ENCODE data around the gene TWIST1.

The TWIST1 gene

DNA sequence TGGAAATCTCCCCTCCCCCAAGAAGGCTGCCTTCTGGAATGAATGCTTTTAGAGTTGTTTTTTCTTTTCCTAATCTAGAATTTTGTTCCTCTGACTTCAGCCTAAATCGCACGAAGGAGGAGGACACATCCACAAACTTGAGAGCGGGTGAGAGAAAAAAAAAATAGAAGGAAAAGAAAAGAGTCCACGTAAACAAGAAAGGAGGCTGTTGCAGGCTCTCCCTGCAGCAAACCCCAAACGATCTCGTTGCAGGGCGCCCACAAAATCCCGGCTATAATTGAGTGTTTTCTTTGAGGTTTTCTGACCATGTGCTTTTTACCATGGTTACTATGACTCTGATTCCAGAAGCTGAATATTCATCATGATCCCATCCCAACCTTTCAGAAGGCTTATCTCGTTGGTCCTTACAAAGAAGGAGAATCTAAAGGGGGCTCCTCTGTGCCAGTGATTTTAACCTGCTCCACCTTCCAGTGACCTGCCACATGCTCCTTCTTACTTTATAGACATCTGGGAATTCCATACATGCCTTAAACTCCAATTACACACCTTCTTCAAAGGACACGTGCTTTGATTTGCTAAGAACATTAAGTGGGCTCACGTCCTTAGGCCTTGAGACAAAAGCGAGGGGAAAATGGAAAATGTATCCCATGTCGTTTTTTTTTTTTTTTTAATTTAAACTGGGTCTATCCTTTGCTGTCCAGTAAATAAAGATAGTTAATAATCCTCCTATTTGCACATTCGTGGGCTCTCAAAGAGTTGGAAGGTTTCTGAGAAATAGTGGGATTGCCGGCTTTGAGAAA, 5.8 kb downstream of the TWIST1 start:
- no peak for DNase-seq (ENCODE audit: extremely low spot score)
- POLR2A ChIA-PET = no interaction called here
- CTCF ChIA-PET = no interaction called here
- TF ChIP-seq CTBP1 (IDR thresholded peaks at IDR 0.05; ENCODE audit: borderline replicate concordance) (no peak), FOXA1 (IDR thresholded peaks at IDR 0.05) (no peak), SP1 (IDR thresholded peaks at IDR 0.05) (no peak), NFRKB (IDR thresholded peaks at IDR 0.05) (no peak), ARNT (IDR thresholded peaks at IDR 0.05) (no peak), FOXM1 (IDR thresholded peaks at IDR 0.05; ENCODE audit: borderline replicate concordance) (no peak), BHLHE40 (IDR thresholded peaks at IDR 0.05; ENCODE audit: borderline replicate concordance) (no peak), FOXK2 (IDR thresholded peaks at IDR 0.05) (no peak), SUZ12 (IDR thresholded peaks at IDR 0.05) (no peak), ELF4 (IDR thresholded peaks at IDR 0.05) (no peak), HDGF (IDR thresholded peaks at IDR 0.05; ENCODE audit: borderline replicate concordance) (no peak), TARDBP (IDR thresholded peaks at IDR 0.05) (no peak), ZNF384 (IDR thresholded peaks at IDR 0.05) (no peak), LEF1 (IDR thresholded peaks at IDR 0.05; ENCODE audit: borderline replicate concordance) (no peak), L3MBTL2 (conservative IDR thresholded peaks at IDR 0.05) (no peak)
- TF ChIP-seq, protein P1, sequence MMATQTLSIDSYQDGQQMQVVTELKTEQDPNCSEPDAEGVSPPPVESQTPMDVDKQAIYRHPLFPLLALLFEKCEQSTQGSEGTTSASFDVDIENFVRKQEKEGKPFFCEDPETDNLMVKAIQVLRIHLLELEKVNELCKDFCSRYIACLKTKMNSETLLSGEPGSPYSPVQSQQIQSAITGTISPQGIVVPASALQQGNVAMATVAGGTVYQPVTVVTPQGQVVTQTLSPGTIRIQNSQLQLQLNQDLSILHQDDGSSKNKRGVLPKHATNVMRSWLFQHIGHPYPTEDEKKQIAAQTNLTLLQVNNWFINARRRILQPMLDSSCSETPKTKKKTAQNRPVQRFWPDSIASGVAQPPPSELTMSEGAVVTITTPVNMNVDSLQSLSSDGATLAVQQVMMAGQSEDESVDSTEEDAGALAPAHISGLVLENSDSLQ (IDR thresholded peaks at IDR 0.05) = no peak

DNA sequence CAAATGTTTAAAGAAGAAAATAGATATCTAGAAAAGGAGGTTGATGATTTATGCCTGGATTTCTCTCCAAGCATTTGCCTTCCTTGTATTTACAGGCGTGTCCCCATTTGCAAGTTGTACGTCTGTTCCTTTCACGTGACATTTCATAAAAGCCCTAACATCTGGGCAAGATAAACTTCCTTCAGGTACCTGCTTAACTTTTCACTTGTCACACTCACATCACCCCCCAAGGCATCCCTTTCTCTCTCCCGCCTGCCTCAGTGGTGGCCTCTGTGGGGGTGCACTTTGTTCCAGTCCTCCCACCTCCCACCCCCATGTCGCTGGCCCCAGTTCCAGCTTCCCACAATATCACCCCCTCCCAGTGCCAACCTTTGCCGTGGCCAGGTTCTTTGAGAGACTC, 6.7 kb downstream of the TWIST1 start:
- TF ChIP-seq ZNF384 (IDR thresholded peaks at IDR 0.05) = no peak
- TF ChIP-seq BHLHE40 (IDR thresholded peaks at IDR 0.05; ENCODE audit: borderline replicate concordance) = no peak
- ChIA-PET CTCF (no interaction called here), POLR2A (no interaction called here)
- no peak for DNase-seq (ENCODE audit: extremely low spot score)

DNA sequence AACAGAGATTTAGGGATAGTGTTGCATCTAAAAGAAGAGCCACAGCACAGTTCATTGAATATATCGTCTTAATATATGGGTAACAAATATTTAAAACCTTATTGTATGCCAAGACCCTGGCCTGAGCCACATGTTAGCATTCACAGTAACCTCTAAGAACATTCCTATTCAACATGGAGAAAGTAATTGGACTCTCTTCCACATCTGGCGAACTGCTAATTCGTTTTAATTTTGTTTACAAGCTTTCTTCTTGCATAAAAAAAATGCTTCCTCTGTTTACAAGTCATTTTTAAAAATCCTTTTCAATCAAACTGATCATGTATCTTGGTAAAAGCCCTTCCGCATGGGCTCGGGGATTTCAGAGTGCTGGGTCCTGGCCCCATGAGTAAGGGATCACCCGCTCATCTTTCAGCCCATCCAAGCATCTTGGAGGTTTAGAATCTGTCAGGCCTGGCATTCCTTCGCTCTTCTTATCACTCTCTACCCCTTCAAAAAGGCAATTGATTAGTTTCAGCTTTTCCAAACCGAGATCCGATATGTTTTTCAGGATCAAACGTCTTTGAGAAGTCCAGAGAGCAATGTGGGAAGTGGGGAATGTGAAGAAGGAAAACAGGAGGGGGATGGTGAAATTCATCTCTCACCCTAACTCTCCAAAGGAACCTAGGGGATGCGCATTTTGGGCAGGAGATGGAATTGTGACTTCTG, 7.3 kb downstream of the TWIST1 start:
- TF ChIP-seq ARNT (IDR thresholded peaks at IDR 0.05) (no peak), NFRKB (IDR thresholded peaks at IDR 0.05) (no peak), LEF1 (IDR thresholded peaks at IDR 0.05; ENCODE audit: borderline replicate concordance) (no peak), SP1 (IDR thresholded peaks at IDR 0.05) (no peak), FOXK2 (IDR thresholded peaks at IDR 0.05) (no peak), L3MBTL2 (conservative IDR thresholded peaks at IDR 0.05) (no peak), SUZ12 (IDR thresholded peaks at IDR 0.05) (no peak), CTBP1 (IDR thresholded peaks at IDR 0.05; ENCODE audit: borderline replicate concordance) (no peak), HDGF (IDR thresholded peaks at IDR 0.05; ENCODE audit: borderline replicate concordance) (no peak), ELF4 (IDR thresholded peaks at IDR 0.05) (no peak), FOXA1 (IDR thresholded peaks at IDR 0.05) (no peak), FOXM1 (IDR thresholded peaks at IDR 0.05; ENCODE audit: borderline replicate concordance) (no peak), BHLHE40 (IDR thresholded peaks at IDR 0.05; ENCODE audit: borderline replicate concordance) (no peak), ZNF384 (IDR thresholded peaks at IDR 0.05) (no peak), TARDBP (IDR thresholded peaks at IDR 0.05) (no peak)
- TF ChIP-seq, protein P1 (IDR thresholded peaks at IDR 0.05) = no peak
- no peak for DNase-seq (ENCODE audit: extremely low spot score)
- CTCF ChIA-PET = no interaction called here
- POLR2A ChIA-PET = no interaction called here

DNA sequence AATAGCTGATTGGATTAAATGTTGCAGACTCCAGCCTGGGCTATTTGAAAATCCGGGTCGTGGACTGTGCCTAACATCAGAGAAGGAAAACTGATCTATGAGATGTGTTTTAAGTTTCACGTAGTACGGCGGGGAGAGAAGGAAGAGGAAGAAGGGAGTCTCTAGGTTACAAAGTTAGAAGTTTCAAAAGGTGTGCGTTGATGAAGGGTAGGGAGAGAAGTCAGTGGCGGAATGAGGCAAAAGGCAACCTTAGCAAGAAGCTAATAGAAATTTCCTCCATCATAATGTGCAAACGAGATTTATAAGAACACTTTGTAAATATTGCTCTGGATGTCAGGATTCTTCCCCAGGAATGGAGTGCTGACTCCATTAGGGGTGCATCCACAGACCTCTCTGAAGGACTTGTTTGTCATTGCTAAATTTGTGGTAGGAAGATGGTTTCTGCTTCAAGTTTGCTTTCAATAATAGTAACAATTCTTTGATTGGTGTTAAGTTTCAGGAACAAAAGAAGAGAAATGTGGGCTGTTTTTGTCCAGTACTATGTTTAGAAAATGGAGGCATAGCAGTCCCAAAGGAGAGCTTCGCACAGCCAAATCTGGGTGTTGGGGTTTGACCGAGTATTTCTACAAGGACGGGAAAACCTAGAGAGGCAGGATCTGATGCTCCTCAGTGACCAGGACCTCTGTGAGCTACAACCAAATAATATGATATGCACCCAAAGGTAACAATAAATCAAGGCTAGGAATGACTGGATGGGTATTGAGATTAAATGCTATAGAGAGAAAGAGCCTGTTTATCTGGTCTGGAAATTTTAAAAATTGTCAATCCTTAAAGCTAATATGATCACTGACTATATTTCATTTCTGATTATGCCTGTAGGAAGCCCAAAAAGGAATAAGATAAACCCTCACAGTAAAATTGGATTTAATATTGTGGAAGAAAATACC, 8.2 kb downstream of the TWIST1 start:
- POLR2A ChIA-PET = no interaction called here
- CTCF ChIA-PET = no interaction called here
- TF ChIP-seq SP1 (IDR thresholded peaks at IDR 0.05) (no peak), ELF4 (IDR thresholded peaks at IDR 0.05) (no peak), FOXM1 (IDR thresholded peaks at IDR 0.05; ENCODE audit: borderline replicate concordance) (no peak), LEF1 (IDR thresholded peaks at IDR 0.05; ENCODE audit: borderline replicate concordance) (no peak), FOXA1 (IDR thresholded peaks at IDR 0.05) (no peak), NFRKB (IDR thresholded peaks at IDR 0.05) (no peak), ARNT (IDR thresholded peaks at IDR 0.05) (no peak), BHLHE40 (IDR thresholded peaks at IDR 0.05; ENCODE audit: borderline replicate concordance) (no peak), L3MBTL2 (conservative IDR thresholded peaks at IDR 0.05) (no peak), FOXK2 (IDR thresholded peaks at IDR 0.05) (no peak), CTBP1 (IDR thresholded peaks at IDR 0.05; ENCODE audit: borderline replicate concordance) (no peak), HDGF (IDR thresholded peaks at IDR 0.05; ENCODE audit: borderline replicate concordance) (no peak), ZNF384 (IDR thresholded peaks at IDR 0.05) (no peak), TARDBP (IDR thresholded peaks at IDR 0.05) (no peak), SUZ12 (IDR thresholded peaks at IDR 0.05) (no peak)
- TF ChIP-seq, protein P1 (IDR thresholded peaks at IDR 0.05) = no peak
- DNase-seq (ENCODE audit: extremely low spot score) = no peak

All from HEK293T (cell line).